HCT116 (cell line): Measurements from ENCODE around the gene PLA1A. TPM values are rescaled to one million over a fixed set of nuclear protein-coding genes. Genes with fewer than 3 reads are reported as not detected.

ENCODE experiments used
- ATAC-seq: fragments of 200-7000 bp; cut with Tn5 transposase; 2 replicates; pipeline ENCODE4 v1.9.1; 2020; ENCODE audit warnings: mild to moderate bottlenecking, moderate library complexity
- BruUV-seq: library from RNA; stranded (reverse); fragments of 400-500 nt; replicated peaks from 2 replicates; lab custom pipeline; 2021; lab: Mats Ljungman, UMichigan
- CTCF ChIA-PET: fragments of 300-600 bp; sonication (Branson Sonifier 250); formaldehyde crosslinking; loops from one replicate; lab custom pipeline; 2021; ENCODE audit warnings: antibody characterized with exemption; lab: Charles Lee
- POLR2A ChIA-PET: fragments of 300-600, 350-600 bp; sonication (Branson Sonifier 250); formaldehyde crosslinking; loops from one replicate; lab custom pipeline; 2021; ENCODE audit warnings: antibody characterized with exemption; lab: Charles Lee
- RAD21 ChIA-PET, 2 experiments: fragments of 300-600 bp; sonication (Branson Sonifier 250); formaldehyde crosslinking; loops; one replicate each; lab custom pipeline; 2023; ENCODE audit warnings: low total read pairs in 2 of 2; ENCODE audit not compliant: uncharacterized antibody in 2 of 2, unreplicated experiment in 2 of 2, low non-redundant PET in 1 of 2; lab: Charles Lee
- DNase-seq: peaks from one replicate; pipeline ENCODE4 v3.0.0-alpha.2; 2010; ENCODE audit warnings: low read depth, low spot score
- H2AFZ ChIP-seq: fragments of 200-600 bp; shearing (Covaris generic), sonication (generic); 2 replicates; pipeline ENCODE4 v1.6.1; 2017; ENCODE audit warnings: low read depth, mixed run types, mixed read lengths, antibody characterized with exemption, low read length; ENCODE audit not compliant: poor library complexity, severe bottlenecking
- H3K27ac ChIP-seq: 2 replicates; pipeline ENCODE4 v1.5.1; 2012; ENCODE audit warnings: low read depth, low read length
- H3K27me3 ChIP-seq: fragments of 200-600 bp; sonication (generic); 2 replicates; pipeline ENCODE4 v1.6.1; 2016; ENCODE audit warnings: mixed run types, low read length, mixed read lengths; ENCODE audit not compliant: insufficient read depth
- H3K36me3 ChIP-seq, 2 experiments: fragments of 200-500 bp in 1 of 2; fragments of 200-600 bp in 1 of 2; sonication (Bioruptor generic) in 1 of 2; sonication (generic) in 1 of 2; 2 replicates each; pipeline versions ENCODE4 v1.5.1 to v1.6.1; 2014 to 2016; ENCODE audit warnings: low read length in 2 of 2, inconsistent platforms in 1 of 2, mixed read lengths in 1 of 2, mixed run types in 1 of 2; ENCODE audit not compliant: insufficient read depth in 2 of 2, control insufficient read depth in 1 of 2
- H3K4me1 ChIP-seq, 2 experiments: fragments of 200-600 bp in 1 of 2; sonication (generic) in 1 of 2; 2 replicates each; pipeline versions ENCODE4 v1.5.1 to v1.6.1; 2012 to 2017; ENCODE audit warnings: low read length in 2 of 2, inconsistent platforms in 1 of 2, mild to moderate bottlenecking in 1 of 2, mixed read lengths in 1 of 2, mixed run types in 1 of 2, moderate library complexity in 1 of 2; ENCODE audit not compliant: insufficient read depth in 2 of 2, control insufficient read depth in 1 of 2
- H3K4me2 ChIP-seq: fragments of 200-600 bp; sonication (generic); 2 replicates; pipeline ENCODE4 v1.6.1; 2017; ENCODE audit warnings: mixed run types, low read length, mixed read lengths
- H3K4me3 ChIP-seq, 2 experiments: fragments of 200-600 bp in 1 of 2; sonication (generic) in 1 of 2; replicated peaks in 1 of 2; 2 replicates each; pipeline ENCODE4 v1.5.1; 2011 to 2016; ENCODE audit warnings: low read length in 2 of 2, control low read depth in 1 of 2, low read depth in 1 of 2, mild to moderate bottlenecking in 1 of 2, mixed read lengths in 1 of 2, mixed run types in 1 of 2
- H3K79me2 ChIP-seq: fragments of 200-600 bp; sonication (generic); 2 replicates; pipeline ENCODE4 v1.6.1; 2017; ENCODE audit warnings: mild to moderate bottlenecking, mixed run types, low read length, moderate library complexity, mixed read lengths; ENCODE audit not compliant: insufficient read depth
- H3K9ac ChIP-seq: fragments of 200-600 bp; sonication (generic); 2 replicates; pipeline ENCODE4 v1.6.1; 2016; ENCODE audit warnings: low read length, mixed read lengths
- H3K9me2 ChIP-seq: fragments of 200-600 bp; sonication (generic), shearing (Covaris generic); 2 replicates; pipeline ENCODE4 v1.6.1; 2017; ENCODE audit warnings: mixed run types, mild to moderate bottlenecking, moderate library complexity; ENCODE audit not compliant: insufficient read depth
- H3K9me3 ChIP-seq, 2 experiments: fragments of 200-500 bp in 1 of 2; fragments of 200-600 bp in 1 of 2; sonication (Bioruptor generic) in 1 of 2; sonication (generic) in 1 of 2; 2 replicates each; pipeline ENCODE4 v1.6.1; 2014 to 2017; ENCODE audit warnings: low read length in 2 of 2, mixed read lengths in 2 of 2, inconsistent platforms in 1 of 2, low read depth in 1 of 2, mild to moderate bottlenecking in 1 of 2, mixed run types in 1 of 2, moderate library complexity in 1 of 2; ENCODE audit not compliant: control insufficient read depth in 1 of 2, insufficient read depth in 1 of 2
- H4K20me1 ChIP-seq: fragments of 200-600 bp; sonication (generic), shearing (Covaris generic); 2 replicates; pipeline ENCODE4 v1.6.1; 2017; ENCODE audit warnings: mixed run types, mild to moderate bottlenecking, moderate library complexity; ENCODE audit not compliant: insufficient read depth
- CEBPB ChIP-seq: IDR thresholded peaks from 2 replicates; pipeline ENCODE4 v1.6.1; 2012; ENCODE audit warnings: low read depth
- CTCF ChIP-seq, 3 experiments: fragments of 200-600 bp in 1 of 3; sonication (generic) in 1 of 3; IDR thresholded peaks in 2 of 3; conservative IDR thresholded peaks in 1 of 3; 2 replicates each; pipeline ENCODE4 v1.5.1; 2012 to 2017; ENCODE audit warnings: low read depth in 2 of 3, low read length in 2 of 3, antibody characterized with exemption in 1 of 3, borderline replicate concordance in 1 of 3, control low read depth in 1 of 3, mild to moderate bottlenecking in 1 of 3, mixed read lengths in 1 of 3, mixed run types in 1 of 3, moderate library complexity in 1 of 3; ENCODE audit not compliant: insufficient read depth in 1 of 3
- EGR1 ChIP-seq: IDR thresholded peaks from 2 replicates; pipeline ENCODE4 v1.6.1; 2012; ENCODE audit warnings: low read depth
- ELF1 ChIP-seq: IDR thresholded peaks from 2 replicates; pipeline ENCODE4 v1.6.1; 2012; ENCODE audit warnings: low read depth, borderline replicate concordance
- EZH2 ChIP-seq: fragments of 200-600 bp; sonication (generic); IDR thresholded peaks from 2 replicates; pipeline ENCODE4 v1.6.1; 2017; ENCODE audit warnings: antibody characterized with exemption, mixed run types
- EZH2phosphoT487 ChIP-seq: fragments of 200-600 bp; IDR thresholded peaks from 2 replicates; pipeline ENCODE4 v1.6.1; 2018; ENCODE audit warnings: antibody characterized with exemption, borderline replicate concordance
- FOSL1 ChIP-seq: IDR thresholded peaks from 2 replicates; pipeline ENCODE4 v1.6.1; 2012; ENCODE audit warnings: low read depth
- JUND ChIP-seq: IDR thresholded peaks from 2 replicates; pipeline ENCODE4 v1.6.1; 2012
- MAX ChIP-seq: IDR thresholded peaks from 2 replicates; pipeline ENCODE4 v1.6.1; 2012
- POLR2A ChIP-seq: IDR thresholded peaks from 2 replicates; pipeline ENCODE4 v1.7.0; 2011; ENCODE audit warnings: borderline replicate concordance; ENCODE audit not compliant: insufficient read depth, insufficient read length; ENCODE audit errors: extremely low read depth
- POLR2AphosphoS5 ChIP-seq: IDR thresholded peaks from 2 replicates; pipeline ENCODE4 v1.6.1; 2011; ENCODE audit warnings: mild to moderate bottlenecking, low read depth, low read length, moderate library complexity
- RAD21 ChIP-seq: IDR thresholded peaks from 2 replicates; pipeline ENCODE4 v1.6.1; 2012; ENCODE audit warnings: low read depth, mild to moderate bottlenecking
- REST ChIP-seq: IDR thresholded peaks from 2 replicates; pipeline ENCODE4 v1.6.1; 2012; ENCODE audit warnings: low read depth
- SIN3A ChIP-seq: IDR thresholded peaks from 2 replicates; pipeline ENCODE4 v1.6.1; 2012; ENCODE audit warnings: low read depth
- SP1 ChIP-seq: IDR thresholded peaks from 2 replicates; pipeline ENCODE4 v1.6.1; 2012; ENCODE audit warnings: low read depth
- SRF ChIP-seq: IDR thresholded peaks from 2 replicates; pipeline ENCODE4 v1.6.1; 2012; ENCODE audit warnings: low read depth
- YY1 ChIP-seq: IDR thresholded peaks from 2 replicates; pipeline ENCODE4 v1.6.1; 2011; ENCODE audit warnings: low read length, low read depth, moderate library complexity, mild to moderate bottlenecking; ENCODE audit not compliant: insufficient replicate concordance; ENCODE audit errors: extremely low read depth
- ZBTB33 ChIP-seq: IDR thresholded peaks from 2 replicates; pipeline ENCODE4 v1.6.1; 2011; ENCODE audit warnings: mild to moderate bottlenecking, low read length, moderate library complexity; ENCODE audit not compliant: insufficient replicate concordance; ENCODE audit errors: extremely low read depth
- ZFX ChIP-seq: fragments of 450-650 bp; IDR thresholded peaks from 2 replicates; pipeline ENCODE4 v1.6.1; 2017
- ZNF274 ChIP-seq: fragments of 200-500 bp; sonication (Bioruptor generic); IDR thresholded peaks from 2 replicates; pipeline ENCODE4 v1.6.1; 2014; ENCODE audit warnings: mild to moderate bottlenecking, low read depth, low read length, inconsistent platforms
- intact Hi-C: fragments of 100-400 bp; cut with micrococcal nuclease; formaldehyde crosslinking; loops from 2 replicates; pipeline ENCODE4 v1.10.0; 2022
- total RNA-seq: library from RNA; stranded (reverse); gene quantifications from one replicate; pipeline ENCODE4 v1.2.1, GENCODE V29; 2021; ENCODE audit not compliant: unreplicated experiment

PLA1A gene
- total RNA-seq, 1 experiment from 2014 or later: not detected

GRCh38 chr3:119575507-119575906 is 22.2 kb upstream of the PLA1A start:
- BruUV-seq: no TSS peak

More at GRCh38 chr3:119575507-119575906, 22.2 kb upstream of the PLA1A start:
- intact Hi-C loops: no loop called here
- ChIA-PET CTCF (no interaction called here), POLR2A (no interaction called here), RAD21 (no interaction called here)
- Histone ChIP-seq H2AFZ (no peak overlapping the region), H3K79me2 (no peaks in the 10 kb centered on the region), H4K20me1 (no peaks in the 10 kb centered on the region), H3K27ac (no peak overlapping the region), H3K9me3 (no peaks in the 10 kb centered on the region), H3K36me3 (no peaks in the 10 kb centered on the region), H3K4me2 (no peak overlapping the region), H3K4me3 (no peak overlapping the region), H3K9ac (no peak overlapping the region), H3K4me1 (peaks cover 0 to 10% of the 10 kb centered on the region in 2 experiments; a peak in 1 of 4 replicates), H3K27me3 (no peaks in the 10 kb centered on the region), H3K9me2 (no peaks in the 10 kb centered on the region)
- DNase-seq: no peak
- ATAC-seq: no peak
- TF ChIP-seq YY1 (no peak), JUND (no peak), RAD21 (no peak), REST (no peak), EZH2phosphoT487 (no peak), SP1 (no peak), ELF1 (no peak), MAX (no peak), SRF (no peak), SIN3A (no peak), FOSL1 (no peak), EZH2 (no peak), POLR2A (no peak), ZFX (no peak), CEBPB (no peak), ZNF274 (no peak), EGR1 (no peak), CTCF (IDR thresholded peaks at IDR 0.05 in 2 of 3, conservative IDR thresholded peaks at IDR 0.05 in 1 of 3; ENCODE audit: borderline replicate concordance in 1 of 3, insufficient read depth in 1 of 3, low read depth in 2 of 3, low read length in 2 of 3) (no peak), POLR2AphosphoS5 (no peak), ZBTB33 (no peak)
